ENCODE measurements around the gene NPFFR1.

NPFFR1 gene

GRCh38 chr10:70212879-70213278 lies 70.9 kb downstream of the NPFFR1 start:
- no peak for DNase-seq

- DNase-seq: no peak
Measured at GRCh38 chr10:70212277-70212676, 71.5 kb downstream of the NPFFR1 start.

- no peak for DNase-seq
Measured at GRCh38 chr10:70206762-70207161, 77.0 kb downstream of the NPFFR1 start.

- no peak for DNase-seq
Measured at GRCh38 chr10:70201105-70201504, 82.7 kb downstream of the NPFFR1 start.

GRCh38 chr10:70198696-70199466 lies 84.9 kb downstream of the NPFFR1 start:
- DNase-seq: no peak

Measured in islet precursor cell (in vitro differentiated cells).